ENCODE data around the gene ATG10.
"Not testable (repeated sequence)": the region's sequence is repeated elsewhere in the genome, so short reads cannot be mapped to it uniquely, and the experiment has no call there.

DNA sequence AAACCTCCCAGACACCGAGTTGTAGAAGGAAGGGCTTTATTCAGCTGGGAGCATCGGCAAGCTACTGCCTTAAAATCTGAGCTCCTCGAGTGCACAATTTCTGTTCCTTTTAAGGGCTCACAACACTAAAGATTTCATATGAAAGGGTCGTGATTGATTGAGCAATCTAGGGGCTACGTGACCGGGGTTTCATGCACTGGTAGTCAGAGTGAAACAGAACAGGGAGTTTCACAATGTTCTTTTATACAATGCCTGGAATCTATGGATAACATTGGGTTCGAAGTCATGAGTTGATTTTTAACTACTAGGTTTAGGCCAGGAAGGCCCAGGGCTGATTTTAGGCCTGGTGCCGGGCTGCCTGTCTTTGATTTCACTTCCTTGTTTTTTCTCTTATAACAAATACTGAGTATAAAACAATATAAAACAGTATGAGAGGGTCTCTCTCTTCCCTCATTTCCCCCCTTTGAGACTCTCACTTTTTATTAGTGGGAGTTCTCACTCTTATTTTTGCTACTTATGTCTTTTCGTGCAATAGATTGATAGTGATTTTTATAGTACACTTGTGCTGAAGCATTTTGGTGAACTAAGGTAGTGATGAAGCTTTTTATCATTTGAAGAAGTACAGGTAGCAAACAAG lies 295.6 kb downstream of the ATG10 start:
- TF ChIP-seq, protein P1, sequence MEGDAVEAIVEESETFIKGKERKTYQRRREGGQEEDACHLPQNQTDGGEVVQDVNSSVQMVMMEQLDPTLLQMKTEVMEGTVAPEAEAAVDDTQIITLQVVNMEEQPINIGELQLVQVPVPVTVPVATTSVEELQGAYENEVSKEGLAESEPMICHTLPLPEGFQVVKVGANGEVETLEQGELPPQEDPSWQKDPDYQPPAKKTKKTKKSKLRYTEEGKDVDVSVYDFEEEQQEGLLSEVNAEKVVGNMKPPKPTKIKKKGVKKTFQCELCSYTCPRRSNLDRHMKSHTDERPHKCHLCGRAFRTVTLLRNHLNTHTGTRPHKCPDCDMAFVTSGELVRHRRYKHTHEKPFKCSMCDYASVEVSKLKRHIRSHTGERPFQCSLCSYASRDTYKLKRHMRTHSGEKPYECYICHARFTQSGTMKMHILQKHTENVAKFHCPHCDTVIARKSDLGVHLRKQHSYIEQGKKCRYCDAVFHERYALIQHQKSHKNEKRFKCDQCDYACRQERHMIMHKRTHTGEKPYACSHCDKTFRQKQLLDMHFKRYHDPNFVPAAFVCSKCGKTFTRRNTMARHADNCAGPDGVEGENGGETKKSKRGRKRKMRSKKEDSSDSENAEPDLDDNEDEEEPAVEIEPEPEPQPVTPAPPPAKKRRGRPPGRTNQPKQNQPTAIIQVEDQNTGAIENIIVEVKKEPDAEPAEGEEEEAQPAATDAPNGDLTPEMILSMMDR (conservative IDR thresholded peaks at IDR 0.05; ENCODE audit: low read depth in 2 of 2) = not testable (repeated sequence)
- not testable (repeated sequence) for TF ChIP-seq EZH2phosphoT487 (IDR thresholded peaks at IDR 0.05; ENCODE audit: unreplicated experiment)
